GM04503 (cell line): Measurements from ENCODE around the gene C1orf216.
"Not testable (repeated sequence)": the region's sequence is repeated elsewhere in the genome, so short reads cannot be mapped to it uniquely, and the experiment has no call there.

Experiments
- DNase-seq: peaks from one replicate; pipeline ENCODE4 v3.0.0-alpha.2; 2012; ENCODE audit warnings: low read depth

C1orf216 gene

DNA sequence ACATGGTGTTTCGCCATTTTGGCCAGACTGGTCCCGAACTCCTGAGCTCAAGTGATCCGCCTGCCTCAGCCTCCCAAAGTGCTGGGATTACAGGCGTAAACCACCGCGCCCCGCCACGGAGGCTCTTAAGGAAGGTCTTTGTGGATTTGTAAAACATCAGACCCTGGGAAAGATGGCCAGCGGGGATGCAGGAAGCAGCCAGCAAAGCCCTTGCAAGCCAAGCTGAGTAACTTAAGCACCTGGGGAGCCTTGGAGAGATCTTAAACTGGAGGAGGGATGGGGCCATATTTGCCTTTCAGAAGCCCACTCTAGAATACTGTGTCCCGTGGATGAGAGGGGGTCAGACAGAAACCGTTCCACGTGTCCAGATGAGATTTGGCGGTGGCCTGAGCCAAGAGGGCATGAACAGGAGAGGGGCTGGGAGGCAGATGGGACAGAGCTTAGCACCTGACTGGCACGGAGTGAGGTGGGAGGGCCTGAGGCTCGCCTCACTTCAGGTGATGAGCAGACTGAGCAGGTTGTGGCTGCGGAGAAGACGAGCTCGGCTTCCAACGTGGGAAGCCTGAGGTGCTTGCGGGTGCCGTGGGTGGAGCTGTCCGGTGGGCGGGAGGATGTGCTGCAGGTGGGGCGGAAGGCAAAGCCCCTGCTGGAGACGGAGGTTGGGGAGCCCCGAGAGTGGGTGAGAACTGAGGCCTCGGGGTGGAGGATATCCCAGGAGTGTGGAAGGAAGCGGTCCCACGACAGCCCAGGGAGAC lies 11.7 kb downstream of the C1orf216 start:
- DNase-seq: no peak

DNA sequence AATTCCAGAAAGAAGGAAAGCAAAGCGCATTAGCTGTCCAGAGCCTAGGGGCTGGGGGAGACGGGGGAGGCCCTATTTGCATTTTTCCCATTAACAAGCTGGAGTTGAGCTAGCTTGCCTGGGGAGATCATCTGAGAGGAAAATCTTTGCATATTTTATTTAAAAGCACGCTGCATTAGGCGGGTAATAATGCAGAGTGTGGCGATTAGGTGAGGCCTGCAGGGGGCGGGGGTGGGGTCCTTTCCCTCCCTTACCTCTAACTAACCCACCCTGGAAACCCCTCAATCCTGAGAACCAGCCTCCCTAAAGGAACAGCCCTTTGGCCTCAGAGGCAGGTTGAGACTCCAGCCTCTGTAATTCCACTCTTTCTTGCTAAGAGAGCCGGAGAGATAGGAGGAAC lies 16.2 kb downstream of the C1orf216 start:
- no peak for DNase-seq

DNA sequence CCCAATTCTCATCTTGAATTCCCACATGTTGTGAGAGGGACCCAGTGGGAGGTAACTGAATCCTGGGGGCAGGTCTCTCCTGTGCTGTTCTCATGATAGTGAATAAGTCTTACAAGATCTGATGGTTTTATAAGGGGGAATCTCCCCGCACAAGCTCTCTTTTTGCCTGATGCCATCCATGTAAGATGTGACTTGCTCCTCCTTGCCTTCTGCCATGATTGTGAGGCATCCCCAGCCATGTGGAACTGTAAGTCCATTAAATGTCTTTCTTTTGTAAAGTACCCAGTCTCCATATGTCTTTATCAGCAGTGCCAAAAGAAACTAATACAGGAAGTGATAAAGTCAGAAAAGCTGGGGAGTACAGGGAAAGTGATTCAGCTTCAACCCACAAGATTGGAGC lies 19.5 kb downstream of the C1orf216 start:
- DNase-seq: not testable (repeated sequence)

DNA sequence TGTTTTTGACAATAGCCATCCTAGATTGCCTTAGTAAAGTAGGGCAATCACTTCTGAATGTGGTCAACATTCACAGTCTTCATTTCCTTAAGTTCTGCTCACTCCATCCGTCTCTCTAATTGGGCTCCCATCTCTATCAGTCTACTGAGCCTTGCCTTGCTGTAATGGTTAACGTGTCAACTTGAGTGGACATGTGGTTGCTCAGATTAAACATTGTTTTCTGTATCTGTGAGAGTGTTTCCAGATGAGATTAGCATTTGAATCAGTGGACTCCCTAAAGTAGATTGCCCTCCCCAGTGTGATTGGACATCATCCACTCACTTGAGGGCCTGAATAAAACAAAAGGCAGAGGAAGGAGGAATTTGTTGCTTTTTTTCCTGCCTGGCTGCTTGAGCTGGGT lies 26.4 kb downstream of the C1orf216 start:
- DNase-seq: no peak

DNA sequence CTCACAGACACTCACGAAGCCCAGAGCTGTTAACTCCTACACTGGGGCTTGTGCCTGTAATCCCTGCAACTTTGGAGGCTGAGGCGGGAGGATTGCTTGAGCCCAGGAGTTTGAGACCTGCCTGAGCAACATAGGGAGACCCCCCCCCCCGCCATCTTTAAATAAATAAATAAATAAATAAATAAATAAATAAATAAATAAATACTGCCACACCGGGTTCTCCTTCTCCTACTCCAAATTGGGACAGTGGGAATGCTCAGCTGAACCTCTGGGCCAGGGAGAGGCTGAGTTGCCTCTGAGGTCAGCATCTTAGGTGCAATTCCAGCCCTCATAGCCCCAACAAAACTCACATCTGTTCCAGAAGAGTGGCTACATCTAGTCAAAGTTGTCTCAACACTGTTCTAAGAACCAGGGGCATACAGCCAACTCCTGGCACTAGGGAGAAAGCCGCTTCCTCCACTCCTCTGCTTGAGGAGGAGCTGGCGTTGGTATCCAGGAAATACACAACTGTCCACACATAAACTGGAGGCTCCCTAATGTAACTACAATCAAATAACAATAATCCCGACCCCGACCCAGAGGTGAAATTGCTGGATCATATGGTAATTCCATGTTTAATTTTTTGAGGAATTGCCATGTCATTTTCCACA lies 27.0 kb downstream of the C1orf216 start:
- no peak for DNase-seq

DNA sequence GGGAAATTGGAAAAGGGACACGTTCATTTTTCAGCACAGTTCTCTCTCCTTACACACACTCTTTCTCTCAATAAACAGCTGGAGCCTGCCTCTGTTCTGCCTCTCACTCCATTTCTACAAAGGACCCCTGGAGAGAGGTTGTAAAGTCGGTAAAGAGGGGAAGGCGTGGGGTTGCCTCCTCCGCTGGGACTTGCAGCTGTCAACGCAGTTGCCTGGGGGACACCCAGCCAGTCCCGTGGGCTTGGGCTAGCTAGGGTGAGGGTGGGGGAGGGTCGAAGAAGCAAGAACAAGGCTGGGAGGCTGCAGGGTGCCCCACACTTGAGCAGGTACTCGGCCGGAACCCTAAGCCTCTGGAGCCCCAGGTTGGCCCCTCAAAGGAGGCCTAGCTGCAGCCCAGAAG lies 27.6 kb downstream of the C1orf216 start:
- DNase-seq: no peak

DNA sequence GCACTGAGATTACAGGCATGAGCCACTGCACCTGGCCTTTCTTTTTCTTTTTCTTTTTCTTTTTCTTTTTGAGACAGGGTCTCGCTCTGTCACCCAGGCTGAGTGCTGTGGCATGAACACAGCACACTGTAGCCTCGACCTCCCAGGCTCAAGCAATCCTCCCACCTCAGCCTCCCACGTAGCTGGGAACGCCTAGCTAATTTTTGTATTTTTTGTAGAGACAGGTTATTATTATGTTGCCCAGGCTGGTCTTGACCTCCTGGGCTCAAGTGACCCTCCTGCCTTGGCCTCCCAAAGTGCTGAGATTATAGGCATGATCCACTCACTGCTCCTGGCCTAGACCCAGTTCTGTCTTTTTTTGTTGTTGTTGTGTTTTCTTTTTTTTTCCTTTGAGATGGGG lies 28.6 kb downstream of the C1orf216 start:
- not testable (repeated sequence) for DNase-seq

DNA sequence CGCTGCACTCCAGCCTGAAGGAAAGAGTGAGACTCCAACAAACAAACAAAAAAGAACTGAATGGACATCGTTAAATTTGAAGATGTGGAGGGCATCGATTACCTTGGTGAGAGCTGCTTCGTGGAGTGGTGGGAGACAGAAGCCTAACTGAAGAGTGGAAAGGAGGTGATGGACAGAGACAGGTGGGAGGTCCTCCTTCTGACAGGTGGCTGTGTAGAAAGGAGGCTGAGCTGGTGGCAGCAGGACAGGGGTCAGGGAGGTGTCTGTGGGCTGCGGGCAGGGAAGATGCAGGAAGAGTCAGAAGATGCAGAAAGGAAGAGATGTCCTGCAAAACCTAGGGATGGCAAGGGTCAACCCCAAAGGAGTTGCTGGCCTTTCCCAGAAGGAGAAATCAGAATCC lies 30.5 kb downstream of the C1orf216 start:
- DNase-seq: no peak

DNA sequence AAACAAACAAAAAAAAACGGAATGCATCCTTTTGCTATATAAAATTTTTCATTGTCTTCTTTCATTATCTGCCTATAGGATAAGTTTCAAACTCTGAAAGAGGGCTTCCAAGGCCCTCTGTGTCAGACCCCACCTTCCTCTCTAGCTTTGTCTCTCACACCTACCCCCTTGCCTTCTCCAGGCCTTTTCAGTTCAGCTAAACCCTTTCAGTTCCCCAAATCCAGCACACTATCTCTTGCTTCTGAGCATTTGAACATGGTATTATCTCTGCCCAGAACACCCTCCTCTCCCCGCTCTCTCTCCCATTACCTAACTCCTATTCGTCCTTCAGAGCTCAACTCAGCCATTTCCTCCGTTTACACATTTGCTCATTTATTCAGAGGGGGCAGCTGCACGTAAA lies 35.7 kb downstream of the C1orf216 start:
- no peak for DNase-seq

DNA sequence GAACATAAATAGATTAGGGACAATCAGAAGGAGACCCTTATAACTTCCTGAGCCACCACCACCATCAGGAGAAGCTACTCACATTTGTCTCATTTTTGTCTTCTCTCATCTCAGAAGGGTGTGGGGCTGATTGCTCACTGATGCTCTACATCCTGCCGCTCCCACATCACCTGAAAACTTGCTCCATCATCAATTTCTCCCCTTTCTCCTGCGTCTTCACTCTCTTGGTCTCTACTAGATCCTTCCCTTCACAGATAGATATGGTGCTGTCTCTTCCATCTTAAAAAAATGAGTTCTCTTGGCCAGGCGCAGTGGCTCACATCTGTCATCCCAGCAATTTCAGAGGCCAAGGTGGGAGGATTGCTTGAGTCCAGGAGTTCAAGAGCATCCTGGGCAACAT lies 38.4 kb downstream of the C1orf216 start:
- DNase-seq: no peak

DNA sequence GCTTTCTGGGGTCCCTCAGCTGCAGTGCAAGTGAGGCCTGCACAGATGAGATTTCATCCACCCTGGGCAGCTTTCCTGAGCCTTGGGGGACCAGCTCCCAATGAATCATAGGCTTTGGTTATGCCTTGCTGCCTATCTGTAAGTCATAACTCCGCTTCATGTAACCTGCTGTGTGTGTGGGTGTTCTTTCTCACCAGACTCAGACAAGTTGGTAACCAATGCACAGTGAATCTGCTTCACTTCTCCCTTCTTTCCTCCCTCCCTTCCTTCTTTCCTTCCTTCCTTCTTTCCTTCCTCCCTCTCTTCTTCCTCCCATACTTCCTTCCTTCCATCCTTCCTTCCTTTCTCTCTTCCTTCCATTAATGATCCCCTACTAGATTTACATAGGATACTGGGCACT lies 42.9 kb downstream of the C1orf216 start:
- no peak for DNase-seq

DNA sequence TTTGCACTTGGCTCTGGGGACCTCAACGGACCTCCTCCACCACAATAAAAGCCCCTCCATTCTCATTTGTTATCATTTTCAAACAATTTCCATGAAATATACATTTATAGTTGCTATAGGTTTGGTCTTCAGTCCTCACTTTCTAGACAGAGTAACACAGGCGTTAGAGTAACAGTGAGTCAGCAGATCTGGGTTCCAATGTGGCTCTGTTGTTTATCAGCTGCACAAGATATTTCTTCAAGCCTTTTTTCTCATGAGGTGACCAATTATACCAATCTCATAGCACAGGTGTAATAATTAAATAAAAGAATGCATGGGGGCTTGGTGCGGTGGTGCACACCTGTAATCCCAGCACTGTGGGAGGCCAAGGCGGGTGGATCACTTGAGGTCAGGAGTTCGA lies 44.6 kb downstream of the C1orf216 start:
- DNase-seq: no peak

DNA sequence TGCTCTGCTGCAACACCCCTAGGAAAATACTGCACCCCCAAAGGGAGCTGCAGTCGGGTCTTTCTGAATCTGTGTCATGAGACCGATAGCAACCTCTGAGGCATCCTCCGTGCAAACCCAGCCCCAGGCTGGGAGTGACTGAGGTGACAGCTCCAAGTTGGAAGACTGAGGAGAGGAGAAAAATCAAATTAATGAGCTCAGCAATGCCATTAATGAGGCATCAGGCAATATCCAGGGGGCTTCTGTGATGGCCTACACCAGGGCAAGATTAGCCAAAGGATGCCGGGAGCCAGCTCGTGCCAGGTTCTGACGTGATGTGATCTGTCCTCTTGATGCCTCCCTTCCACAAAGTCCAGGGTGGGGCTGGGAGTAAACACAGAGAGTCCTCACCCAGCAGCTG lies 46.6 kb downstream of the C1orf216 start:
- no peak for DNase-seq

DNA sequence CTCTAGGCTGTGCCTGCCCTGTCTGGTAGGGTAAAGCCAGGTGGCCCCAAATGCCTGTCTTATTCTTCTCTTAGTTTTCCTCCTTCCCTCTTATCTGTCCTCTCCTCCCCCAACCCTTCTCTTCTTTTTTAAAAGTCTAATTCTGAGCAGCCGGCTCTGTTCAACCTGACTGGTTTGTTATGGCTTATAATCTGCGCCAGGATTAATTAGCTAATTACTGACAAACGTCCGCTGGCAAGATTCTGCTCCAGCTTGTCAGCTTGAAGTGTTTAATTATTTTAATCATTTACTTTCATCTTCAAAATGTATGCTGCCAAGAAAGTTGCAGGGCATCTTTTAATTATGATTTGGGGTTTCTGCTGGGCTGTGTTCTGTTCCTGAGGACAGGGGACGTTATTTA lies 50.2 kb downstream of the C1orf216 start:
- DNase-seq: no peak

DNA sequence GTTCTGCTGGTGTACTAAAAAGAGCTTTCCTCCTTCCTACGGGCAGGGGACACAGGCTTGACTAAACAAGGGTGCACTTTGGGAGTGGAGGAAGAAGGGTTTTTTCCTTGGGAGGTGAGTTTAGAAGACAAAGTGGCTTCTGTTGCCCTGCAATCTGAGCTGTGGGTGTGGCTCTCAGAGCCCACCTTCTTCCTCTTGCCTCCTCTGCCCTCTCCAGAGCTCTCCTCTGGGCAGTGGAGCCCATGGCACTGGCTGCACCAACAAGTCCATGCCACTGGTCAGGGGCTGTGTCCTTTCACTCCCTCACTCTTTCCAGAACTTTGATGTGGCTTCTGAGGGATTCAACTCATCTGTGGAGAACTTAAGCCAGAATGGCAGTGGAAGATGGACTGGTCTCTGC lies 51.8 kb downstream of the C1orf216 start:
- DNase-seq: no peak

DNA sequence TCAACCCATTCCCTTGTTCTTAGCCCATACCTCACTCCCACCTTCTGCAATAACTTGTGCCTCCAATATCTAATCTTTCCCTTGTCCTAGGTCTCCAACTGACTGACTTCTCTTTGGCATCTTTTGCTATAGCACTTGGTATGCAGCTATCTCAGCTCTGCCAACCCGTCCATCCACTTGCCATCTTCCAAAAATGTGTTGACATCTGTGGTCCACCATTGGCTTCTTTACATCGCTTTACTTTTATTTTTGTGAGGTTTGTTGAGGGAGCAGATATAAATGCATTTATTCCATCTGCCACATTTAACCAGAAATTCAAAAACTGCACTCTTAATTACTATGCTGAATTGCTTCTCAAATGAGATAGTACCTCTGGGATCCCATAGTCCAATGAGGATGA lies 52.5 kb downstream of the C1orf216 start:
- no peak for DNase-seq
